IPS-11a (cell line): ENCODE data around the gene TRIM17.

Source experiments
- H3K4me3 ChIP-seq: one replicate; pipeline ENCODE4 v1.5.1; 2013; ENCODE audit warnings: low read depth, low read length, control low read depth

Gene TRIM17

DNA sequence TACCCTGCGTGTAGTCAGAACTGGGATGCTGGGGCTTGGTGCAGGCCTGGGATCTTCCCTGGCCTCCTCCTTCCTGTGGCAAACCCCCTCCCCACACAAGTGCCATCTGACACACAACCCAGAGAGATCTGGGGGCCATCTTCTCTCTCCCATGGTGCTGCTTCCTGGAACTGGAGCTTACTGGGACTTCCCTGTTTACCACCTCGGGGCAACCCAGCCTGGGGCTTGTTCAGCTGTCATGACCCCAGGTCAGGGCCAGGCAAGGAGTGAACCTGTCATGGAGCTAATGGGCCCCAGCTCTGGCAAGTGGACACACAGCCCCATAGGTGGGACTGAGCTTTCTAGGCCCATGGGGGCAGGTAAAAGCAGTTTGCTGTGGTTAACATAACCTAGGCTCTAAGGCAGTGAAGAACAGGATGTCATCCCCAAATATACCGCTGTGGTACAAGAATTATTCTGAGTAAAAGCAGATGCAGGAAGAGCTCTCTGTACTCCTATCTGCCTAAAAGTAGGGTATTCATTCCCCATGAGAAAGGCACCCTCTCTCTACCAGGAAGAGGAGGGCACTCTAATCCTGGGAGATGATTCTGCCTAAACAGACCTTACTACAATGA, 12.4 kb downstream of the TRIM17 start:
- no peak overlapping the region for H3K4me3 ChIP-seq

DNA sequence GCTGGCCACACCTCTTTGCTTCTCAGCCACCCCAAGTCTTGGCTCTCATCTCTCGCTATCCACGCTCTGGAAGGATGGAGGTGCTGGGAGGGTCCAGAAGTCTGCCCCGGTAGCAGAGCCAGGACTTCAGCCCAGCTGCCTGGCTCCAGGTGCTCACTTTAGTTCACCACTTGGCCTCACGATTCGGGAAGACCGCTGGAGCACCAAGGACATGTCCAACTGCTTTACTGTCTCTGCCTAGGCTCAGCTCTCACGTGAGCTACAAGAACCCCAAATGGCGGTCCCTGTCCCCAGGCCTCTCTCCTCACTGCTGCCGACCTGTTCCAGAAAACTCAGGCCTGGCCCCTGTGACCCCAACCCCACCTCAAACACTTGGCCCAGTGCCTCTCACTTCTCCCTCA, 13.4 kb downstream of the TRIM17 start:
- H3K4me3 ChIP-seq = no peak overlapping the region

DNA sequence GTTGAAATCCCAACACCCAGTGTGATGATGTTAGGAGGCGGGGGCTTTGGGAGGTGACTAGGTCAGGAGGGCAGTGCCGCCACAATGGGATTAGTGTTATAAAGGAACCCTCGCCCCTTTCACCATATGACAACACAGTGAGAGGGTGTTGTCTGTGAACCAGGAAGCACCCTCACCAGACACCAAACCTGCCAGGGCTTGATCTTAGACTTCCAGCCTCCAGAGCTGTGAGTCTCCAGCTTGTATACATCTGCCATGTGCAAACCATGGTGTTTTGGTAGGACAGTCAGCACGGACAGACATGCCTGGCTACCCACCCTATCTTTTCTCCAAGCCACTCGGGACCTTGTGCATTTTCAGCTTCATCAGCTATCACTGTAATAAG, 14.0 kb downstream of the TRIM17 start:
- H3K4me3 ChIP-seq = no peak overlapping the region

DNA sequence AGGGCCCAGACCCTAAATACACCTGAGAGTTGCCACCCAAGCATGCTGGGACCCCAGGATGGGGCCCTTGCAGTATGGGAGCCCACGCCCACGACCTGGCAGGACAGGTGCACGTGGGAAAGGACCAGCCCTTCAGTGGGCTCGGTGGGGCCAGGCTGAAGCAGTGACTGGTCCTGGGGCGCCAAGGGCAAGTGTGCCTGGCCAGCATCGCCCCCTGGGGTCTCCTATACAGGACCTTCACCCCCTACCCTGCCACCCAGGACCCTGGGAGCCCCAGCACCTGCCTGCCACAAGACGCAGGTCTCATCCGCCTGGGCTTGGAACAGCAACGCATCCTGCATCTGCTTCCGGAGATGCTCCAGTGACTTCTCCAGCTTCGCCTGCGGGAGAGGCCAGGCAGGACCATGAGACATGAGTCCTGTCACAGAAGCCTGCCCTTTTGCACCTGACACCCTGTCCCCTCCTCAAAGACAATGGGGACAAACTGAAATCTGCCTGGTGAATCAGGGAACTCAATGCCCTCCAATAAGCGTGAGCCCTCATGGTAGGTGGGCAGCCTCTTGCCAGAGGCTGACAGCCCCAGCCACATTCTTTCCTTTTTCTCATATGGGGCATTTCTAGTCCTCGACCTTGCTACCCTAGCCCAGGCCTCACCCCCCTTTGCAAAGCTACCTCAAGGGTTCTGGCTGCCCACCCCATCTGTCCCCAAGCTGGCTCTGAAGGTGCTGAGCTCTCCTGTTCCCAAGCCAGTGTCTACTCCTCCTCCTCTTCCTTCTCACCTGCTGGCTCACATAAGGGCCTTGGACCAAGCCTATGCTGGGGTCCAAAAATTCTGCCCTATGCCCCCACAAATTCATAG, 14.7 kb downstream of the TRIM17 start:
- no peak overlapping the region for H3K4me3 ChIP-seq

DNA sequence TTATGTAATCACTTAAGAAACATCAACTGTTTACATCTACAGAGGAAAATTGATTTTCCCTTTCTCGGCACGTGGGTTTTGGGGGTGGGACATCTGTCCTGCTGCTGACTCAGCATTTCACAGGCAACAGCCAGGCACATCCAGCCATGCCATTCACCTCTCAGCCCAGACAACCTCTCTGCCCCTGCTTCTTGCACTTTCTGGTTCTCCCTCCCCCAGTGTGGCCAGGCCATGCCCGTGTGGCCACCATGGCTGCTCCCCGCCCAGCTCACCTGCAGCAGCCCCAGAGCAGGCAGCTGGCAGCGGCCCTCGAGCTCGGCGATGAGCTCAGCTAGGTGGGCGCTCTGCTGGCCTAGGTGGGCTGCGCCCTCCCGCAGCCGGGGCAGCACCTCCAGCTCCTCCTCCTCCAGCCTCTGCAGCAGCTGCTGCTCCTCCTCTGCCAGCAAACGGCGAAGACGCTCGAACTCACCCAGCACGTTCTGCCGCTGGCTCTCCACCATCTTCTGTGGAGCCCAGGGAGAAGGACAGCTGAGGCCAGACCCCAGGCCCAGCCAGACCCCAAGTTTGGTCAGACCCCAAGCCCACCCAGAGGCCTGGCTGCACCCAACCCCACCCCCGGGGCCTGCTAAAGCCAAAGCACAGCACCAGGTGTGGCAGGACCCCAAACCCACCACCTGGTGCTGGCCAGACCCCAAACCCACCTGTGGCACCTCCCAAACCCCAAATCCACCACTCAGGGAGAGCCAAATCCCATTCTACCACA, 15.8 kb downstream of the TRIM17 start:
- no peak overlapping the region for H3K4me3 ChIP-seq

DNA sequence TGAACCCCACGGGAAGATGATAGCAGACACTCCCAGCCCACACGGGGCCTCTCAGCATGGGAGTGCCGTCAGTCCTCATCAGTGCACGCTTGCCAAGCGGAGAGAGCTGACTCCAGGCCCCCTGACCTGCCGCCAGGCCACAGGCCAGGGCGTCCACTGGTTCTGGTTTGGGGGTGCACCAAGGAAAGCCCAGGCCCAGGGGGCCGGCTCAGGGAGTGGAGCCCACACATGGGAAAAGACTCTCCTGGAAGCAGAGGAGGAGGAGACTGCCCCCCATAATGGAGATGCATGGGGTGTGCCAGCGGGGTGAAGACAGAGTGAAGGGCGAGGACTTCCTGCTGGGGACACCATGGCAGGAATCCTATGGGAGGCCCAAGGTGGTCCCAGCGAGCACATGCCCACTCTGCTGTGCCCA, 16.4 kb downstream of the TRIM17 start:
- no peak overlapping the region for H3K4me3 ChIP-seq

DNA sequence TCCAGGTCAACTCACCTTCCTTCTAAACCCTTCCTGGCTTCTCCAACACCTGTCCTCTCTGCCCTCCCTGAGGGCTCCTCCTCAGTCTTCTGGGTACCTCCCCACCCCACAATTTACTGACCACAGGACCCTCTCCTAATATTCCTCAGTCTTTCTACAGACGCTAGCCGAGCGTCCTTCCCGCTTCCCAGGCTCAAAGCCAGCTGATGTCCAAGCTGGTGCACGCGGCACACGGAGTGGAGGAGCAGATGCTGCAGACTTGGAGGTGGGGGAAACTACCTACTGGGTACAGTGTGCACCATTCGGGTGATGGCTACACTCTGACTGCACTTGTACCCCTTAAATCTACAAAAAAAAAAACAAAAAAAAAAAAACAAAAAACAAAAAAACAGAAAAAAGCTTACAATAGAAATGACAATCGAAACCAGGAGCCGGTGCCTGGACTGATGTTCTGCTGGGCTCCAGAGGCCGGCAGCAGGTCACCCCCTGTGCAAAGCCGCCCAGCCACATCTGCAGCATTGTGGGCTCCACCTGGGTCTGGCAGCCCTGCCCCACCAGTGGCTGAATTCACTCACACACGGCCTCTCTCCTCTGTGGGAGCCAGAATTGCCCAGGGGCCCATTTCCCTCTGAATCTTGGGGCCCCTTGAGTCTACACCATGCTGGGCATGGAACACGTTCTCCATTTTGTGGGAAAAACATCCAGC, 17.0 kb downstream of the TRIM17 start:
- H3K4me3 ChIP-seq = no peak overlapping the region

DNA sequence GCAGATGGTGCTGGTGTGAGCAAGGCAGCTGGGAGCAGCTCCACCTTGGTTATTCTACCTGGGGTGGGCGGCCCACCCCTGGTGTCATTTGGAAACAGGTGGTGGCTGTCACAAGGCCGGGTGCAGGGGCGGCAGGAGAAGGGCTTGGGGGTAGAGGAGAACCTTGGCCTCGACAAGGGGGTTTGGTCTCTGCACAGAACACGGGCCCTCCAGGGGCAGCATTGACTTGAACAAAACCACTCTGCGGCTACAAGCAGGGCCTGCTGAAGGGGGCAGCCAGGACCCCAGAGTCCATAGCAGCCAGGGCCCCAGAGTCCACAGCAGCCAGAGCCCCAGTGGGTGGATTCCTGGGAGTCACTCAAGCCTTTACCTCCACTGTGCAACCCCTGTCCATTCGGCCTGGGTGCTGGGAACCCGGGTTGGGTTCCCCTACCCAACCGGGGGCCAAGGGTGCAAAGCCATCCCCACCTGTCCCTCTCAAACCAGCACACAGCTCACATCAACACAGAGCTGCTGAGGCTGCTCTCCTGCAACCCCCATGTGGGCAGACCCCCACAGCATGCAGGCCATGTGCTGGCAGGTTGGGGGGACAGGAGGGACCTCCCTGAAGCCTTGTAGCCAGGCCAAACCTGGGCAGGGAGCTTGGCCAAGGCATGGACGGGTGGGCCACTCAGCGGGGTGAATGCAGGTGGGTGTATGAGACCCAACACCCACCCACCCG, 17.8 kb downstream of the TRIM17 start:
- no peak overlapping the region for H3K4me3 ChIP-seq

DNA sequence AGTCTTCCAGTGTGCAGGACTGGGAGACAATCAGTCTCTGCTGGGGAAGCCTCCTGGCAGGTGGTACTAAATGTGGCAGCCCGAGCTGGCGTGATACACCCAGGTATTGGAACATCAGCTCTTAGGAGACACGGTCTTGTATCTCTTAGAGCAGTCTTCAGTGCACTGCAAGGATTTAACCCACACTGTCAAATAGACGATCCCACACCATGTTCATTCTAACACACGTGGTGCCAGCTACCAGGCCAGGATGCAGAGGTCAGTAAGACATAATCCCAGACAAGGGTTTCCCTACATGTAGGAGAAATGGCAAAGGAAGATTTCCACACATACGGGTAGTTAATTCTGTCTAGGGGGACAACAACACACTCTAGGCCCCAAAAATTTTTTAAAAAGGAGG, 18.7 kb downstream of the TRIM17 start:
- no peak overlapping the region for H3K4me3 ChIP-seq

DNA sequence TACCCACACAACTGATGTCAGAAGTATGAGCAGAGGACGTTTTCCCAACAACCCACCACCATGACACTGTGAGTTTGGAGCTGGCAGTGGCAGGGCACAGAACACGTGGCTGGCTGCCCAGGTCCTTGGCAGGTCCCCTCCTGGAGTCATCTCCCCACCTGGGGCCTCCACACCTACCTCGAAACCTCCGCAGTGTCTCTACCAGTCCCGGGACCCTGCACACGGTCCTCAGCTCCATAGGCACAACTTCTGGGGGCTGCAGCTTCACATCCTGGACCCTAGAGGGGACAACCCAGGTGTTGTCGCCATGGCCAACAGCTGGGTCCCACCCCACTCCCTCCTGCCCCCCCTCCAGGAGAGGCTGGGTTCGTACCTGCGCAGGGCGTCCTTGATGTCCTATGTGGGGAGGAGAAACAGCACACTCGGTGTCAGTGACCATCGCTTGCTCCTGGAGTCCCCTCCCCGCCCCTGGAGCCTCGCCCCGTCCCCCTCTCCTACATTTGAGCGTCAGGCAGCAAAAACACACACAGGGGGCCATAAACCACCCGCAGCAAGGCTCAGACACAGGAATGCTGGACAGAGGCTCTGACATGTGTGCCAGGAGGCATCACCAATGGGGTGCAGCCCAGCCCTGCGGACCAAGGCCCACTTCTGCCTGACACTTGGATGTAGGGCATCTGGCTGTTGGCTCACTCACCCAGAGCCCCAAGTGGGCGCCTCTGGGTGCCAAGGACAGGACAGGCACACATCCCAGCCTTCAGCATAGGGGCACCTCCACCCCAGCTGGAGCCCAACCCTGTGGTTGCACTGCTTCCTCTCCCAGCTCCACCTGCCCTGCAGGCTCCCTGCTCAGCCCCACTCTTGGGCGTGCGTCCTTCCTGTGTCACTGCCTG, 19.6 kb downstream of the TRIM17 start:
- H3K4me3 ChIP-seq = no peak overlapping the region

DNA sequence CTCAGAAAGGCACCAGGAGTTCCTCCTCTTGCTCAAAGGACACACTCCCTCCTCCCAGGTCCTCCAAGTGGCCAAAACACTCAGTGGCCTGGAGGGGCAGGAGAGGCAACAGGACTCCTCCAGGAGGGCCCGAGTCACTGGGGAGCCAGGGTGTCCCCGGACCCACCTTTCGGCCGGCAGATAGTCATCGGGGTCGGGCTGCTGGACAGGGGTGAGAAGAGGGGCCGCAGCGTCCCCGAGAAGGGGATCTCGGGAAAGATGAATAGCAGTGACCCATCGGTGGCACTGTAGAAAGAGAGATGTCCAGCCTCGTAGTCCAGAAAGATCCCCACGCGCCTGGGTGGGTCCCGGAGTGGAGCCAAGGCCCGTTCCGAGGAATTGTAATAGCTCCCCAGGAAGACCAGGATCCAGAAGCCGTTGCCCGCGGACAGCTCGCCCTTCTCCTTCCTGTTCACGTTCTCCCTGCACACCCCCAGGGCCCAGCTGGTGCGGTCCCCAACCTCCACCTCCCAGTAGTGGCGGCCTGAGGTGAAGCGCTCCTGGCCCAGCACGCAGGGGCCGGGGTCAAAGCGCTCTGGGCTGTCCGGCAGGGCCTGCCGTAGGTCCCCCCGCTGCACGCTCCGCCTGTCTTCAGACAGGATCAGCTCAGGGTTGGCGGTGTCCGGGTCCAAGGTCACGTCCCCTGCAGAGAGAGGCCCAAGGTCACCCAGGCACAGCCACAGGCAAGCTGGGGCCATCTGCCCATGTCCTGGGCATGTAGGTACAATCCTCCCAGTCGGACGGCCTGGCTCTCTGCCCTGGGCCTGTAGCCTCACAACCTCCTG, 21.9 kb downstream of the TRIM17 start:
- no peak overlapping the region for H3K4me3 ChIP-seq

DNA sequence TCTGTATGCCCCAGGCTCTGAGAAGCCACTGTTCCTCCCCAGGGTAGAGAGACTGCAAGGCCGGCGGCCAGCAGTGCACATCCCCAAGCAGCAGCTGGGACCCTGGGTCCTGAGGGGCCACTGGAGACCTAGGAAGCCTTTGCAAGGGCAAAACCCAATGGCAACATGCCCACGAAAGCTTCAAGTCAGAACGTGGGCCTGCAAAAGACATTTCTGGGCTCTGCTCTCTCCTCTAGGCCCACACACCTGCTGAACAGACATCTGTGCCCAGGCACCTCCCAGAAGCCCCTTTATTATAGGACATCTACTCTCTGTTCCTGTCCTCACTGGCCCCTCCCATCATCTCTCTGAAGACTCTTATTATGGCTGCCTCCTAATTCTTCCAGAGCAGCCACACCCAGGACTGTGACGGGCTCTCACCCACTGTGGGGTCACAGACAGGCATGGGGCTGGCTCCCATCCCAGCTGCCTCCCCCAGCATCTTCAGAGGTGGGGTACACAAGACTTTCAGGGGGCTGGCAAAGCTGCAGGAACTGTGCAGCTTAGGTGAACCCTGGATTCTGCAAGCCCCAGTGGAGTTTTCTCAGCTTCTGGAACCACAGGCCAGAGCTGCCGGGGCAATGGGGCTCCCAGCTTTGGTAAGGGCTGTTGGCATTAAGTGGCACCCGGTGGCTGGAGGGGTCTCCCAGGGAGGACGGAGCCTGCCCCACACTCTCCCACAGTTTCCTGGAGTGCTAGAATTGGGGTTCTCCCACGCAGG, 22.7 kb downstream of the TRIM17 start:
- no peak overlapping the region for H3K4me3 ChIP-seq

DNA sequence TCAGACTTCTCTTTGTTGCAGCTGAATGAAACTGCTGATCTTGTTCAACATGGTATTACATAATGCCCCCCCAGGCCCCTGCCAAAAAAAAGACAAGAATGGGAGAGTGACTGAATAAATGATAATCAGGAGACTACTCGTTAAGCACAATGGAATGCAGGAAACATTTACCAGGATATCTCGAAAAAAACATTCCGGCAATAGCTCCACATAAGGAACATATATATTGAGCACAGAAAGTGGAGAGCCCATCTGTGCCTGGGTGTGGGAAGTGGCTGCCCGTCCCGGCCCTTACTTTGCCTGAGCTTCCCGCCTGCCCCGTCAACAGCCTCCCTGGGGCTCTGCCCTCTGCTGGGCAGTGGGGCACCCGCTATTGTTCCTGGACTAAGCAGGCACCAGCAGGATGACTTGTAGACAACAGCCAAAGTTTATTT, 23.4 kb downstream of the TRIM17 start:
- H3K4me3 ChIP-seq = no peak overlapping the region

DNA sequence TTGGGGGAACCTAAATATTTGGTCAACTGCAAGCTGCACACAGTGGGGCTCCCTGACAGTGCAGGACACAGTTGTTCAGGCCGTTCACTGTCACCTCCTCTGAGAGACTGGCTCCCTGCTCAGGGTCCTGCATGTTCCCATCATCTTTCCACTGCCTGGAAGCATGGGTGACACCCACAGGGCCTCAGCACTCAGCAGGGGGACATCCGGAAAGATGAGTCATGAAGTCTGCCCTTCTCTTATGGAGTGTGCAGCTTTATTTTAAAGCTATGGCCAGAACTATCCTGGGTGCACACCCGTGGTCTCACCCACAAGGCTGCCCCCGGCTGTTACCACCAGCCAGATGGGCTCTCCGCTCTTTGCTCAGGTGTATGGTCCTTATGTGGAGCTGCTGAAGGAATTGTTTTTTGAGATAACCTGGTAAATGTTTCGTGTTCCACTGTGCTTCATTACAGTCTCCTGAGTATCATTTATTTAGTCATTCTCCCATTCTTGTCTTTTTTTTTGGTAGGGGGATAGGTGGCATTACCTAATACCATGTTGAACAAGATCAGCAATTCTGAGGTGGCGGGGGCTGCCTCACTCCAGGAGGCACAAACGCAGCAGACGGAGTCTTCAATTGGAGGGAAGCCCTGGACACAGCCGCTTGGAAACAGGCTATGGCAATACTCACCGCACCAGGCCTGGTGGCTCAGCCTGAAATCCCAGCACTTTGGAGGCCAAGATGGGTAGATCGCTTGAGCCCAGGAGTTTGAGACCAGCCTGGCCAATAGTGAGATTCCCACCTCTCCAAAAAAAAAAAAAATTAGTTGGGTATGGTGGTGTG, 24.3 kb downstream of the TRIM17 start:
- H3K4me3 ChIP-seq = no peak overlapping the region

DNA sequence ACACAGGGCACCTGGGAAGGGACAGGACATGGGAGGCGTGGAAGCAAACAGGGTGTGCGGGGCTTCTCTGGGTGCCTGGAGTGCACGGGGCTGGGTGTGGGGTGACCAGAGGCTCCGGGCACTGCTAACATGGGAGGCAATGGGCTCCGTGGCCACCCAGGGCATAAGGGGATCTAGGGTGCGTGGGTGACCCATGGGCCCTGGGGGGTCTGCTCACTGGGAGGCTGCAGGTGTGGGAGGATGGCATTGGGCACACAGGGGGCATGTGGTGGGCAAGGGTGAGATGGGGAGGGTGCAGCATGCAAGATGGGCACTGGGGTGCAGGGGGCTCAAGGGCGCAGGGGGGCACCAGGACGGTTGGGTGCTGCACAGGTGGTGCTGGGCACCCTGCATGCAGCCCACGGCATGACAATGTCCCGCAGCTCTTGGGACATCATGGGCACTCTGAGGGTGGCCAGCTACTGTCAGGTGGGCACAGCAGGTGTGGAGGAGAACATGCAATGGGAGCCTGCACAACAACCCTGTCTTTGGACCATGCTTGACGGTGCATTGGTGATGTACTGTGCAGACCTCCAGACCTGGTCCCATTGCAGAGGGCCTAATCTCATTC, 25.1 kb downstream of the TRIM17 start:
- H3K4me3 ChIP-seq = no peak overlapping the region

DNA sequence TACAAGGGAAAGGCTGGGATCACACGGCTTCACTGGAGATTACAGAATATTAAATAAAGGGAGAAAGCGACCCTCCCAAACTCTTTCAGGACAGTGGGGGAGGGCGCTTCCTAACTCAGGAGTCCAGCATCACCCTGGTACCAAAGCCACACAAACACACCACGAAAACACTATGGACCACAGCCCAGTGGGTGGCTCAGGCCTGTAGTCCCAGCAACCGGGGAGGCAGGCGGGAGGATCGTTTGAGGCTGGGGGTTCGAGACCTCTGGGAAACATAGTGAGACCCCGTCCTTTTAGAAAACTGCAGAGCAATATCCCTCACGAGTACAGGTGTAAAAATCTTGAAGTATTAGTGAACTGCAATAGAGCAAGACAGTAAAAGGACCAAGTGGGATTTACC, 26.0 kb downstream of the TRIM17 start:
- no peak overlapping the region for H3K4me3 ChIP-seq

DNA sequence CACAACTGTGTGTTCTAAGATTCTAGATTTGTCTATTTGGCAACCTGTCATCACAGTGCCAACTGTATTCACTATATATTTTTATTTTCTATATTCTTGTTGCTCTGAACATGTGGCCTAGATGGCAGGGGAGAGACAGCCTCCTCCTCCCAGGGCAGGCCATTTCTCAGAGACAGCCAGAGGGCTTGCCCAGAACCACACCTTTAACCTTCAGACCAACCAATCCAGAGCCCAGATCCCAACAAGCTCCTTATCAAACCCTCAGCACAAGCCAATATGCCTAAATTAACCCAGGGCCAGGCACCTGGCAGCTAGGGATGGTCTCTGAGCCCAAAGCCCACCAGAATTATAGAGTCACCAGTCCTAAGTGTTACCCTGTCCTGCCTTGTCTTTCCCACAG, 29.3 kb downstream of the TRIM17 start:
- H3K4me3 ChIP-seq = no peak overlapping the region
